Colonic mucosa (tissue), 4 donors: ENCODE data around the gene ARIH2. TPM values are rescaled to one million over a fixed set of nuclear protein-coding genes. Genes with fewer than 3 reads are reported as not detected.
"Not testable (repeated sequence)": the region's sequence is repeated elsewhere in the genome, so short reads cannot be mapped to it uniquely, and the experiment has no call there.

Experiments
- DNase-seq: peaks from one replicate; pipeline ENCODE4 v3.0.0-alpha.2; 2020
- H3K27ac ChIP-seq: fragments of 200-600 bp; one replicate; pipeline ENCODE4 v1.8.0; 2021
- H3K27me3 ChIP-seq: fragments of 200-600 bp; one replicate; pipeline ENCODE4 v1.8.0; 2021
- H3K36me3 ChIP-seq: fragments of 200-600 bp; one replicate; pipeline ENCODE4 v1.8.0; 2021
- H3K4me1 ChIP-seq: fragments of 200-600 bp; one replicate; pipeline ENCODE4 v1.8.0; 2021; ENCODE audit warnings: mild to moderate bottlenecking
- H3K4me3 ChIP-seq: fragments of 200-600 bp; one replicate; pipeline ENCODE4 v1.8.0; 2021
- H3K9ac ChIP-seq, 2 donors: one replicate each; pipeline ENCODE4 v1.7.0; 2013; ENCODE audit warnings: control low read depth in 2 of 2, low read depth in 2 of 2, low read length in 2 of 2
- H3K9me3 ChIP-seq: fragments of 200-600 bp; one replicate; pipeline ENCODE4 v1.8.0; 2021
- intact Hi-C: fragments of 100-400 bp; cut with DNase I; formaldehyde crosslinking; loops from one replicate; pipeline ENCODE4 v1.14.1; 2022
- total RNA-seq, 2 donors: library from RNA; stranded (reverse); fragmentation: NEBNext Ultra II Directional in 1 of 2; extraction: Animal tissue kit (Norgen Biotek cat#: 25700) in 1 of 2; gene quantifications; one replicate each; pipeline ENCODE4 v1.2.1, GENCODE V29; 2021
- TF ChIP-seq, protein P1 (sequence below): fragments of 200-600 bp; IDR thresholded peaks from one replicate; pipeline ENCODE4 v1.8.0; 2022; ENCODE audit warnings: antibody characterized with exemption, mild to moderate bottlenecking
- donor health status: healthy.
- donor health status: DM: no; HTN: no; CAD: no.
- donor health status: DM: no; HTN: no; CAD: no.

ARIH2 gene
- total RNA-seq, 2 donors from 2014 or later, result 55.6 to 77.4 TPM

DNA sequence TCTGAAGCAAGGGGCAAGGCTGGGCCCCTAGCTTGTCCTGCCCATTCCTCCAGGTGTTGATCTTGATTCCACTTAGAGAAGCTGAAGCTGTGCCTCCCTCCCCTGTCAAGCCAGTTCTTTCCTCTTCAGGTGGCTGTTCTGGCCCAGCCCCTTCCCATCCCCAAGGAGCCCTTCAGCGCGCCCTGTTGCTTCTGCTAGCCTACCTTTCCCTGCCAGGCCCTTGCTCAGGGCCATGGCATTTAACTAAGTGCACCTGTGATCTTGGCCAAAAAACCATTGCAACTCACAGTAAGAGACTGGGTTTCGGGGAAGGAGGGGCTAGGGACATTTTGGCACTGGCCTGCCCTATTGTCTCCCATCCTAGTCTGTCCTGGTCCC is 86.7 kb downstream of the ARIH2 start:
- intact Hi-C loops, result no loop called here
- Histone ChIP-seq H3K4me3 (no peak overlapping the region), H3K4me1 (peaks cover 7% of the 10 kb centered on the region)

DNA sequence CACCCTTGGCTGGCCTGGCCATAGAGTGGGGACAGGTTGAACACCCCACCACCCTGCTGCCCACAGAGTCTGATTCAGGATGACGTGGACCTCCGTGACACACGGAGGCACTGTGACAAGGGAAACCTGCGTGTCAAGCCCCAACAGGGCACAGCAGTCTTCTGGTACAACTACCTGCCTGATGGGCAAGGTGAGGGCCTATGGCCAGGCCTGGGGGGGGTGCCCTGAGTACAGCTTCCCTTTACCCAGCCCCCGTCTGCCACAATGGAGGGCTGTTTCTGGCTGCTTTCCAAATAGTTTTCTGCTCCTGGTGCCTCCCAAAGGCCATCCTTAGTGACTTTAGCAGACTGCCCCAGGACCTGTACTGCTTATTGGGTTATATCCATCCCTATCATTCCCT is 87.4 kb downstream of the ARIH2 start:
- DNase-seq, result no peak
- H3K4me1 ChIP-seq, result peaks cover 7% of the 10 kb centered on the region
- no peak overlapping the region for H3K27ac ChIP-seq
- H3K9ac ChIP-seq, result peak overlapping the region; percentile 24 to 87
- TF ChIP-seq, protein P1, sequence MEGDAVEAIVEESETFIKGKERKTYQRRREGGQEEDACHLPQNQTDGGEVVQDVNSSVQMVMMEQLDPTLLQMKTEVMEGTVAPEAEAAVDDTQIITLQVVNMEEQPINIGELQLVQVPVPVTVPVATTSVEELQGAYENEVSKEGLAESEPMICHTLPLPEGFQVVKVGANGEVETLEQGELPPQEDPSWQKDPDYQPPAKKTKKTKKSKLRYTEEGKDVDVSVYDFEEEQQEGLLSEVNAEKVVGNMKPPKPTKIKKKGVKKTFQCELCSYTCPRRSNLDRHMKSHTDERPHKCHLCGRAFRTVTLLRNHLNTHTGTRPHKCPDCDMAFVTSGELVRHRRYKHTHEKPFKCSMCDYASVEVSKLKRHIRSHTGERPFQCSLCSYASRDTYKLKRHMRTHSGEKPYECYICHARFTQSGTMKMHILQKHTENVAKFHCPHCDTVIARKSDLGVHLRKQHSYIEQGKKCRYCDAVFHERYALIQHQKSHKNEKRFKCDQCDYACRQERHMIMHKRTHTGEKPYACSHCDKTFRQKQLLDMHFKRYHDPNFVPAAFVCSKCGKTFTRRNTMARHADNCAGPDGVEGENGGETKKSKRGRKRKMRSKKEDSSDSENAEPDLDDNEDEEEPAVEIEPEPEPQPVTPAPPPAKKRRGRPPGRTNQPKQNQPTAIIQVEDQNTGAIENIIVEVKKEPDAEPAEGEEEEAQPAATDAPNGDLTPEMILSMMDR, result no peak
- H3K9me3 ChIP-seq, result no peaks in the 10 kb centered on the region
- intact Hi-C loops, result no loop called here
- no peaks in the 10 kb centered on the region for H3K27me3 ChIP-seq
- no peaks in the 10 kb centered on the region for H3K36me3 ChIP-seq
- H3K4me3 ChIP-seq, result no peak overlapping the region

More for the DNA sequence above, 86.7 kb downstream of the ARIH2 start:
- Histone ChIP-seq H3K27me3 (no peaks in the 10 kb centered on the region), H3K27ac (no peak overlapping the region), H3K9me3 (no peaks in the 10 kb centered on the region), H3K9ac (no peak overlapping the region), H3K36me3 (no peaks in the 10 kb centered on the region)
- DNase-seq, result no peak
- TF ChIP-seq, protein P1, result no peak

DNA sequence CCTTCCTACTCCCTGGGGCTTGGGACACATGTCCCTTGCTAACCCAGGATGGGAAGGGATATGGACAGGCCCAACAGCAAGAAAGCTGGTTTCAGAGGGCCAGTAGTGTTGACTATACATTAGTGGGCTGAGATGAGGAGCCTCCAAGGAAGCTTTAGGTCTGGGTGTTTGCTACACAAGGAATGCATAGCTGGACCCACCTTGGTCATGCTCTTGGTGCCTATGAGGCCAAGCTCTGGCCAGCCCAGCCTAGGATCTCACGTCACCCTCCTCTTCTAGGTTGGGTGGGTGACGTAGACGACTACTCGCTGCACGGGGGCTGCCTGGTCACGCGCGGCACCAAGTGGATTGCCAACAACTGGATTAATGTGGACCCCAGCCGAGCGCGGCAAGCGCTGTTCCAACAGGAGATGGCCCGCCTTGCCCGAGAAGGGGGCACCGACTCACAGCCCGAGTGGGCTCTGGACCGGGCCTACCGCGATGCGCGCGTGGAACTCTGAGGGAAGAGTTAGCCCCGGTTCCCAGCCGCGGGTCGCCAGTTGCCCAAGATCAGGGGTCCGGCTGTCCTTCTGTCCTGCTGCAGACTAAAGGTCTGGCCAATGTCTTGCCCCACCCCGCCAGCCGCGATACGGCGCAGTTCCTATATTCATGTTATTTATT is 87.9 kb downstream of the ARIH2 start:
- peak overlapping the region; percentile 78 for H3K4me3 ChIP-seq
- TF ChIP-seq, protein P1, result no peak
- no peaks in the 10 kb centered on the region for H3K36me3 ChIP-seq
- peak overlapping the region; percentile 99 for H3K27ac ChIP-seq
- intact Hi-C loops, result no loop called here
- no peaks in the 10 kb centered on the region for H3K9me3 ChIP-seq
- peak overlapping the region; percentile 87 for H3K9ac ChIP-seq
- peaks cover 7% of the 10 kb centered on the region for H3K4me1 ChIP-seq
- H3K27me3 ChIP-seq, result no peaks in the 10 kb centered on the region
- DNase-seq, result peak; percentile 46

DNA sequence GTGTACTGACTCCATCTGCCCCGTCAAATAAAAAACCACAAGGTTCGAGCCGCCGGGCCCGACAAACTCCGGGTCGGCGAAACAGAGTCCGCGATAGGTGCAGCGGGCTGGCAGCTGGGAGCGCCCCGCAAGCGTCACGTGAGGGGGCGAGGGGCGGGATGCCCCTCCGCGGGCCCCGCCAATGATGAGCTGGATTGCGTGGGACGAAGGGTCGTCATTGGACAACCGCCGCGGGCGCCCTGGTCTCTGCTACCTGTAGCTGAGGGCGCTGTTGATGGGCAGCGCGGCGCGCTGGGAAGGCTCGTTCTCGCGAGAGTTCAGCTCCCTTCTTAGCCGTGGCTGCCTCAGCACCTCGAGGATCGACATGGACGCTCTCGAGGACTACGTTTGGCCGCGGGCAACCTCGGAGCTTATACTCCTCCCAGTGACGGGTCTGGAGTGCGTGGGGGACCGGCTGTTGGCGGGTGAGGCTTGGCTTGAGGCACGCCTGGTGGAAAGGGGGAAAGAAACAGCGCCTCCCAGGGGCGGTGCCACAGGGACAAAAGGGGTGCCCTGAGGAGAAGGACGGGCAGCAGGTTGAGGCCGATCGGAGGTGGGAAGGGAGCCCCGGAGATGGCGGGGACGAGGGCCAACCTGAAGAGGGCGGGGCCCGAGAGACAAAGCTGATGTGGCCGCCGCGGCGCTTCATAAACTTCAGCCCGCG is 88.6 kb downstream of the ARIH2 start, which contains the start of gene WDR6:
Gene WDR6, plus strand, starts transcription at position 324 of the 703 bp plus-strand sequence. Its CDS starts 41 bp downstream, at position 365.
- H3K27me3 ChIP-seq, result no peaks in the 10 kb centered on the region
- TF ChIP-seq, protein P1, result peak; percentile 39
- H3K36me3 ChIP-seq, result no peaks in the 10 kb centered on the region
- peaks cover 7% of the 10 kb centered on the region for H3K4me1 ChIP-seq
- intact Hi-C loops, result no loop called here
- peak within 1 kb of the TSS; percentile 87 to 92 for H3K9ac ChIP-seq
- no peaks in the 10 kb centered on the region for H3K9me3 ChIP-seq
- H3K27ac ChIP-seq, result peak within 1 kb of the TSS; percentile 99
- peak; percentile 97 for DNase-seq
- H3K4me3 ChIP-seq, result peak within 1 kb of the TSS; percentile 78

DNA sequence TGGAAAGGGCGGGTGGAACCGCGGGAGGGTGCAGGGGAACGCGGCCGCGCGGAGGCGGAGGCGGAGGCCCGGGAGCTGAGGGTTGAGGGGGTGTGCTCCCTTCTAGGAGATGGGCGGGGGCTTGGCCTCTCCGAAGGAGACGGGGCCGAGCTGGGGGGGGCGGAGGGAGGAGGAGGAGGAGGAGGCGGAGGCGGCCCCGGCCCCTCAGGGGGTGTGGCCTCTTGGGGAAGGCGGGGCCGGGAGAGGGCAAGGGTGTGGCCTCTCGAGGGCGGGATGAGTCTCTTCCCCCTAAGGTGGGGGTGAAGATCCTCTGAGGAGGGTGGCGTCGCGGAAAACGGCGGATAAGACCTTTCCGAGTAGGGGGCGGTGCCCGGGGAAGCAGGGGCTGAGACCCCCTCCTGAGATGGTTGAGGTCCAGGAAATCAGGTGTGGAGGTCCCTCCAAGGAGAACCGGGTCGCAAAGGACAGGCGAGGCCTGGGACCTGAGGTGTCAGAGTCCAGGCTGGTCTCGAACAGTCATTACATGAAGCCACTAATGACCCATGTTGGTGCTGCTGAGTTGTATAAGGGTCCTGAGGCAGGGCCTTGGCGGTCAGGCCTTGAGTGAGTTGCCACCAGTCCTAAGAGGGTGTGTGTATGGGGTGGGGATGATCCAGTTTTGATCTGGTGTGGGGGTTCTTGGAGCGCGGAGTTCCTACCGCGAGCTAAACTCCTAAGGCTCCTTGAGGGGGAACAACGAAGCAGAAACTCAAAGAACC is 89.3 kb downstream of the ARIH2 start:
- intact Hi-C loops, result no loop called here

DNA sequence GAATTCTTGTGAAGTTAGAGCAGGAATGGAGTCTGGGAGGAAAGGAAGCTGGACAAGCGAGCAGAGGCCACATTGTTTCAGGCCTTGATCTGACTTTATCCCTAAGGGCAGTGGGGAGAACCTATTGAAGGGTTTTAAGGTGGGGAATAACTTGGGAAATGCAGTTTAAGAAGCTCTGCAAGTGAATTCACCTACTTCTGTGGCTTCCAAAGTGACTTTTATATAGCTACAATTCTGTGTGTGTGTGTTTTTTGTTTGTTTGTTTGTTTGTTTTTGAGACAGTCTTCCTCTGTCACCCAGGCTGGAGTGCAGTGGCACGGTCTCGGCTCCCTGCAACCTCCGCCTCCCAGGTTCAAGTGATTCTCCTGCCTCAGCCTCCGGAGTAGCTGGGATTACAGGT is 90.0 kb downstream of the ARIH2 start:
- H3K4me3 ChIP-seq, H3K36me3 ChIP-seq, DNase-seq, intact Hi-C loops, H3K9me3 ChIP-seq, H3K4me1 ChIP-seq, H3K27me3 ChIP-seq: not testable (repeated sequence)
- Histone ChIP-seq H3K9ac (peak overlapping the region in 1 of 2 donors; percentile 82), H3K27ac (peak overlapping the region; percentile 99)

More for the DNA sequence above, 89.3 kb downstream of the ARIH2 start:
- no peaks in the 10 kb centered on the region for H3K27me3 ChIP-seq
- peaks cover 7% of the 10 kb centered on the region for H3K4me1 ChIP-seq
- no peaks in the 10 kb centered on the region for H3K36me3 ChIP-seq
- H3K9ac ChIP-seq, result peak overlapping the region; percentile 87 to 92
- H3K4me3 ChIP-seq, result peak overlapping the region; percentile 78
- DNase-seq, result peak; percentile 96
- H3K9me3 ChIP-seq, result no peaks in the 10 kb centered on the region
- TF ChIP-seq, protein P1, result no peak
- peak overlapping the region; percentile 99 for H3K27ac ChIP-seq
